Lower lobe of right lung (tissue), 2 donors: ENCODE data around the gene TUBGCP2. TPM values are rescaled to one million over a fixed set of nuclear protein-coding genes. Genes with fewer than 3 reads are reported as not detected.

Experiments used
- ATAC-seq, 2 donors: fragments of 200-7000 bp; cut with Tn5 transposase; one replicate each; pipeline ENCODE4 v1.9.1; 2020 to 2022; ENCODE audit warnings: mild to moderate bottlenecking in 2 of 2, moderate library complexity in 2 of 2
- DNase-seq: peaks from one replicate; pipeline ENCODE4 v3.0.0-alpha.2; 2020
- H3K27ac ChIP-seq: fragments of 200-600 bp; one replicate; pipeline ENCODE4 v1.8.0; 2022
- H3K27me3 ChIP-seq: fragments of 200-600 bp; one replicate; pipeline ENCODE4 v1.8.0; 2022; ENCODE audit warnings: low read depth
- H3K36me3 ChIP-seq: fragments of 200-600 bp; one replicate; pipeline ENCODE4 v1.8.0; 2022; ENCODE audit warnings: mild to moderate bottlenecking
- H3K4me1 ChIP-seq: fragments of 200-600 bp; one replicate; pipeline ENCODE4 v1.8.0; 2022
- H3K4me3 ChIP-seq: fragments of 200-600 bp; one replicate; pipeline ENCODE4 v1.8.0; 2022; ENCODE audit warnings: mild to moderate bottlenecking
- H3K9me3 ChIP-seq: fragments of 200-600 bp; one replicate; pipeline ENCODE4 v1.8.0; 2022
- intact Hi-C: fragments of 100-400 bp; cut with DNase I; formaldehyde crosslinking; loops from one replicate; pipeline ENCODE4 v1.11.0; 2022
- total RNA-seq: library from RNA; stranded (reverse); fragmentation: NEBNext Ultra II Directional; extraction: Animal tissue kit (Norgen Biotek cat#: 25700); gene quantifications from one replicate; pipeline ENCODE4 v1.2.1, GENCODE V29; 2021
- TF ChIP-seq, protein P1 (sequence below): fragments of 200-600 bp; IDR thresholded peaks from one replicate; pipeline ENCODE4 v1.8.0; 2022; ENCODE audit warnings: antibody characterized with exemption, mild to moderate bottlenecking
- donor health status: DM: no; HTN: yes; CAD: no; lungs with severe emphysema.

Gene TUBGCP2
- total RNA-seq, 1 donor from 2014 or later = 54.5 TPM

DNA sequence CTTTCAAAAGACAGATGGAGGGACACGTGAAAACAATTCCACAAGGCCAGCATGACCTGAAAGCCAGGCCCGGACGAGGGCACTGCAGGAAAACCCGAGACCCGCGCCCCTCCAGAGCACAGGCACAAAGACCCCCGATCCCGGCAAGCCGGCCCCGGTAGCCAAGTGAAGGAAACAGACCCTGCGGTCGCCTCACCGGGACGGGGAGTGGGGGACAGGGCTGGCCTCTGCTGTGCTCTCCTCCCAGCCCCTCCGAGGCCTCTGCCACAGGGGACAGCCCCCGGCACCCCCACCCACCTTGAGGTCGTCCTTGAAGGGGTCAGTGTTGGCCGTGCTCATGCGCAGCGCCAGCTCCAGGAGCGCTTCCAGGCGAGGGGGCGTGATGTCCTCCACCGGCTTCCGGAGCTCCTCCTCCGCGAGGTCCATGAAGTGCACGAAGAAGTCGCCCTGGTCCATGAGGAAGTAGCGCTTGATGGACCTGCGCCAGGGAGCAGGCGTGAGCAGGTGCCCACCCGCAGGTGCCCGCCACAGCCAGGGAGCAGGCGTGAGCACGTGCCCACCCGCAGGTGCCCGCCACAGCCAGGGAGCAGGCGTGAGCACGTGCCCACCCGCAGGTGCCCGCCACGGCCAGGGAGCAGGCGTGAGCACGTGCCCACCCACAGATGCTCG, 20.7 kb downstream of the TUBGCP2 start:
- intact Hi-C loops = no loop called here
- Histone ChIP-seq H3K27ac (no peak overlapping the region), H3K9me3 (no peaks in the 10 kb centered on the region), H3K27me3 (no peaks in the 10 kb centered on the region), H3K4me3 (no peak overlapping the region), H3K4me1 (peaks cover 5% of the 10 kb centered on the region), H3K36me3 (peaks cover 84% of the 10 kb centered on the region)
- DNase-seq (no peak), ATAC-seq (peak in 1 of 2 donors; percentile 29)
- TF ChIP-seq, protein P1, sequence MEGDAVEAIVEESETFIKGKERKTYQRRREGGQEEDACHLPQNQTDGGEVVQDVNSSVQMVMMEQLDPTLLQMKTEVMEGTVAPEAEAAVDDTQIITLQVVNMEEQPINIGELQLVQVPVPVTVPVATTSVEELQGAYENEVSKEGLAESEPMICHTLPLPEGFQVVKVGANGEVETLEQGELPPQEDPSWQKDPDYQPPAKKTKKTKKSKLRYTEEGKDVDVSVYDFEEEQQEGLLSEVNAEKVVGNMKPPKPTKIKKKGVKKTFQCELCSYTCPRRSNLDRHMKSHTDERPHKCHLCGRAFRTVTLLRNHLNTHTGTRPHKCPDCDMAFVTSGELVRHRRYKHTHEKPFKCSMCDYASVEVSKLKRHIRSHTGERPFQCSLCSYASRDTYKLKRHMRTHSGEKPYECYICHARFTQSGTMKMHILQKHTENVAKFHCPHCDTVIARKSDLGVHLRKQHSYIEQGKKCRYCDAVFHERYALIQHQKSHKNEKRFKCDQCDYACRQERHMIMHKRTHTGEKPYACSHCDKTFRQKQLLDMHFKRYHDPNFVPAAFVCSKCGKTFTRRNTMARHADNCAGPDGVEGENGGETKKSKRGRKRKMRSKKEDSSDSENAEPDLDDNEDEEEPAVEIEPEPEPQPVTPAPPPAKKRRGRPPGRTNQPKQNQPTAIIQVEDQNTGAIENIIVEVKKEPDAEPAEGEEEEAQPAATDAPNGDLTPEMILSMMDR = no peak

DNA sequence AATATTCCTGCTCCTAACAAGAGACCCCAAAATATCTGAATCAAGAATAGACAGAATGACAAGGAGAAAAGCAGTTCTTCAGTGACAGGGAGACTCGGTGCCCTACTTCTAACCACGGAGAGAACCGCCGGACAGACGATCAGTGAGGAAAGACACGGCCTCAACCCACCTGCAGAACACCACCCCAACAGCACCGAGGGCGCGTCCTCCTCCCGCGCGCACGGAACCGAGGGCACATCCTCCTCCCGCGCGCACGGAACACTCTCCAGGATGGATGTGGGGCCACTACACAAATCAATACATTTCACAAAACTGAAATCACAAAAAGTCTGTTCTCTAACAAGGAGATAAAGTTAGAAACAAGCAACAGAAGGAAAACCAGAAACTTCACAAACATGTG, 22.3 kb downstream of the TUBGCP2 start:
- ATAC-seq (no peak), DNase-seq (no peak)
- intact Hi-C loops = no loop called here
- Histone ChIP-seq H3K27ac (no peak overlapping the region), H3K9me3 (no peaks in the 10 kb centered on the region), H3K27me3 (no peaks in the 10 kb centered on the region), H3K4me3 (no peak overlapping the region), H3K36me3 (peaks cover 93% of the 10 kb centered on the region), H3K4me1 (no peaks in the 10 kb centered on the region)
- TF ChIP-seq, protein P1 = no peak

DNA sequence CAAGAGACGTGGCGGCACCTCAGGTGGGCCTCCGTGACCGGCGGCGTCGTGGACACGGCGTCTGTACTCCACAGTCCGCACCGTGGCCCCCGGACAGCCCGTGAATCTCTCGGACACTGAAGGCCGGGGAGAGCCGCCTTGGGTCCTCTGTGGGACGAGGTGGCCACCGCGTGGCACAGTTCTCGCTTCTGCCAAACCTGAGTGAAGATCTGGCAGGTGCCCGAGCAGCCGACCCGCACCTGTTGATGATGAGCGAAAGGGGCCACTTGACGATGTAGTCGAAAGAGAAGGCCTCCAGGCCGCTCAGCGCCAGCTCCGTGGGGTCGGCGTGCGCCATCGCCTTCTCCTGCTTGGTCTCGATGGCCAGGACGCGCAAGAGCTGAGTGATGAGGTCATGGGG, 23.5 kb downstream of the TUBGCP2 start:
- Histone ChIP-seq H3K9me3 (no peaks in the 10 kb centered on the region), H3K4me1 (no peaks in the 10 kb centered on the region), H3K36me3 (peaks cover 92% of the 10 kb centered on the region), H3K4me3 (no peak overlapping the region), H3K27me3 (no peaks in the 10 kb centered on the region), H3K27ac (no peak overlapping the region)
- intact Hi-C loops = no loop called here
- no peak for ATAC-seq
- no peak for DNase-seq
- TF ChIP-seq, protein P1 = no peak

DNA sequence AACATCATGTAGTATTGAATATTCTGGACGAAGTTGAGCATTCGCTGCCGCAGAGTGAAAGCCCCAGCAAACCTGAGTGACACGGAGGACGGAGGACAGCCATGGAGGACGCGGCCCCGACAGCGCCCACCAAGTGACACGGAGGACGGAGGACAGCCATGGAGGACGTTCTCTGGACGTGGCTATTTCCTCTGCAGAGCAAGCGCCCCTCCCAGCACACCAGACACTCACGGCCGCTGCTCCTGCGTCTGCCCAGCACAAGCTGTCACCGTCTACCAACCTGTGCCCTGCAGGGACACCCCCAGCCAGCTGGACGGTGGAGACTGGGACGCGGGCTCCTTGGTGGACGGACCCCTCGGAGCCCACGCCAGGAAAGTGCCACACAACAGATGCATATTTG, 24.7 kb downstream of the TUBGCP2 start:
- no peak for ATAC-seq
- intact Hi-C loops = no loop called here
- peaks cover 92% of the 10 kb centered on the region for H3K36me3 ChIP-seq
- H3K4me1 ChIP-seq = peaks cover 2% of the 10 kb centered on the region
- H3K27me3 ChIP-seq = no peaks in the 10 kb centered on the region
- no peak overlapping the region for H3K4me3 ChIP-seq
- H3K9me3 ChIP-seq = no peaks in the 10 kb centered on the region
- H3K27ac ChIP-seq = no peak overlapping the region
- DNase-seq = no peak
- TF ChIP-seq, protein P1 = no peak

DNA sequence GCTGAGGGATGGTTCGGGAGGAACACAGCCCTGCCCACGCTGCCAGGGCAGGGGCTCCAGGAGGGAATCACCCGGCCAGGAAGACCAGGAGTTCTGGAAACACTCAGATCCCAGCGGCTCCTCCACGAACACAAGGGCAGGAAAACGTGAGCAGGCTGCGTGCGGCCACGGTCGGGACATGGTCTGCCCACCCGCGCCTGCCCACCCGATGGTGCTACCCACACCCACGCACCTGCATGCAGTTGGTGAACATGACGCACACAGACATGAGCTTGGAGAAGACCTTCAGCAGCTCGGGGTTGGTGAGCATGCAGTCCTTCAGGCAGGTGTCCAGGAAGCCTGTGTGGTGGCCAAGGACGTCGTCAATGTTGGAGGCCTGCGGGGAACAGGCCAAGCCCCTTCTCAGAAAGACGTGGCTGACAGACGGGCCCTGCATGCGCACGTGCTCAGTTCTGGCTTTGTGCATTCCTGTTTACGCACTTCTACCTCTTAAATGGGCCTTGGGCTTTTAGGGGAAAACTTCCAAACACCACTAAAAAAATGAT, 25.8 kb downstream of the TUBGCP2 start:
- Histone ChIP-seq H3K27me3 (no peaks in the 10 kb centered on the region), H3K27ac (no peak overlapping the region), H3K36me3 (peaks cover 83% of the 10 kb centered on the region), H3K9me3 (no peaks in the 10 kb centered on the region), H3K4me3 (no peak overlapping the region), H3K4me1 (peaks cover 12% of the 10 kb centered on the region)
- TF ChIP-seq, protein P1 = no peak
- ATAC-seq (no peak), DNase-seq (no peak)
- intact Hi-C loops = no loop called here
